ENCODE measurements around the gene CACNA2D3. TPM values are rescaled to one million over a fixed set of nuclear protein-coding genes. Genes with fewer than 3 reads are reported as not detected.

The CACNA2D3 gene
- total RNA-seq, 1 donor from 2014 or later, result 7.3 TPM

- no peak for ATAC-seq
- H3K27me3 ChIP-seq, result no peaks in the 10 kb centered on the region
- intact Hi-C loops (cut with DNase I), result no loop called here
- no peak overlapping the region for H3K27ac ChIP-seq
- DNase-seq, result no peak
- H3K9me3 ChIP-seq, result no peaks in the 10 kb centered on the region
- no peaks in the 10 kb centered on the region for H3K36me3 ChIP-seq
- H3K4me3 ChIP-seq, result no peak overlapping the region
- no peaks in the 10 kb centered on the region for H3K4me1 ChIP-seq
- no peak for TF ChIP-seq CTCF (IDR thresholded peaks at IDR 0.05)
These were observed 49.2 kb downstream of the CACNA2D3 start for GRCh38 chr3:54171509-54171908.

GRCh38 chr3:54171951-54172350 lies 49.6 kb downstream of the CACNA2D3 start:
- H3K4me1 ChIP-seq, result no peaks in the 10 kb centered on the region
- H3K9me3 ChIP-seq, result no peaks in the 10 kb centered on the region
- no peaks in the 10 kb centered on the region for H3K36me3 ChIP-seq
- ATAC-seq, result peak; percentile 71
- intact Hi-C loops (cut with DNase I), result no loop called here
- no peak for TF ChIP-seq CTCF (IDR thresholded peaks at IDR 0.05)
- H3K27ac ChIP-seq, result no peak overlapping the region
- no peaks in the 10 kb centered on the region for H3K27me3 ChIP-seq
- DNase-seq, result no peak
- H3K4me3 ChIP-seq, result no peak overlapping the region

- Histone ChIP-seq H3K27me3 (no peaks in the 10 kb centered on the region), H3K4me3 (no peak overlapping the region), H3K27ac (no peak overlapping the region), H3K9me3 (no peaks in the 10 kb centered on the region), H3K4me1 (no peaks in the 10 kb centered on the region), H3K36me3 (no peaks in the 10 kb centered on the region)
- TF ChIP-seq CTCF (IDR thresholded peaks at IDR 0.05), result no peak
- ATAC-seq, result no peak
- no peak for DNase-seq
- intact Hi-C loops (cut with DNase I), result no loop called here
These were observed 51.0 kb downstream of the CACNA2D3 start for GRCh38 chr3:54173371-54173770.

- H3K4me3 ChIP-seq, result no peak overlapping the region
- ATAC-seq (no peak), DNase-seq (no peak)
- no peaks in the 10 kb centered on the region for H3K36me3 ChIP-seq
- H3K27me3 ChIP-seq, result no peaks in the 10 kb centered on the region
- H3K9me3 ChIP-seq, result no peaks in the 10 kb centered on the region
- no peak for TF ChIP-seq CTCF (IDR thresholded peaks at IDR 0.05)
- intact Hi-C loops (cut with DNase I), result no loop called here
- H3K4me1 ChIP-seq, result no peaks in the 10 kb centered on the region
- H3K27ac ChIP-seq, result no peak overlapping the region
These were observed 53.8 kb downstream of the CACNA2D3 start for GRCh38 chr3:54176106-54176505.

- no peaks in the 10 kb centered on the region for H3K36me3 ChIP-seq
- intact Hi-C loops (cut with DNase I), result no loop called here
- no peak for TF ChIP-seq CTCF (IDR thresholded peaks at IDR 0.05)
- DNase-seq (no peak), ATAC-seq (no peak)
- no peak overlapping the region for H3K27ac ChIP-seq
- no peaks in the 10 kb centered on the region for H3K9me3 ChIP-seq
- H3K4me1 ChIP-seq, result no peaks in the 10 kb centered on the region
- no peaks in the 10 kb centered on the region for H3K27me3 ChIP-seq
- no peak overlapping the region for H3K4me3 ChIP-seq
These were observed 55.5 kb downstream of the CACNA2D3 start for GRCh38 chr3:54177816-54178215.

DNA sequence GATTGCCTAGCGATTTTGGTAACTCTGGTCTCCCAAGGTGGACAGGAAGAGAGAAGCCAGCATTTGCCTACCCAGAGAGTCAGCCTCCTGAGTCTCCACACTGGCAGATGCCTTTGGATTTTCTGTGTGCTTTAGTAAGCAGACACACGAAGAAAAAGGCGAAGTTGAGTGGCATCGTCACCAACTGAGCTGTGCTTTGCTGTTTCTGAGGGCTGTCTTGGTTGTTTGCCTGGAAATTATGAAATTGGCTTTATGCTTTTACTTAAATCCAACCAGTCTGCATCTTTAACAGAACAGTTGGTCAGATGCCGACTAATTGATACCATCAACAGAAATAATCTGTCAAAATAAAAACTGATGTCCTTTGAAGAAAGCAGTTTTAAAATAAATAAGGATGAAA lies 56.0 kb downstream of the CACNA2D3 start:
- no peak for TF ChIP-seq CTCF (IDR thresholded peaks at IDR 0.05)
- Histone ChIP-seq H3K4me3 (no peak overlapping the region), H3K27ac (no peak overlapping the region), H3K27me3 (no peaks in the 10 kb centered on the region), H3K9me3 (no peaks in the 10 kb centered on the region), H3K4me1 (no peaks in the 10 kb centered on the region), H3K36me3 (no peaks in the 10 kb centered on the region)
- intact Hi-C loops (cut with DNase I), result no loop called here
- ATAC-seq (no peak), DNase-seq (no peak)

Data from upper lobe of right lung (tissue), 1 donor.